Trophoblast cell (in vitro differentiated cells and primary cell): ENCODE results near the gene PBRM1.

Experiments
- DNase-seq, 2 donors: peaks; one replicate each; pipeline ENCODE4 v3.0.0-alpha.2; 2016
- H2AFZ ChIP-seq: 2 replicates; pipeline ENCODE4 v1.6.1; 2013; ENCODE audit warnings: low read length, moderate library complexity, mild to moderate bottlenecking; ENCODE audit not compliant: insufficient read depth, poor library complexity
- H2AK5ac ChIP-seq: 2 replicates; pipeline ENCODE4 v1.6.1; 2013; ENCODE audit warnings: mild to moderate bottlenecking, low read length
- H2BK120ac ChIP-seq: 2 replicates; pipeline ENCODE4 v1.6.1; 2013; ENCODE audit warnings: low read length, mild to moderate bottlenecking, moderate library complexity; ENCODE audit not compliant: insufficient read depth, poor library complexity
- H2BK12ac ChIP-seq: 2 replicates; pipeline ENCODE4 v1.6.1; 2013; ENCODE audit warnings: mild to moderate bottlenecking, low read length, moderate library complexity
- H2BK5ac ChIP-seq: 2 replicates; pipeline ENCODE4 v1.6.1; 2013; ENCODE audit warnings: low read length, low read depth, moderate library complexity, mild to moderate bottlenecking; ENCODE audit not compliant: poor library complexity
- H3K14ac ChIP-seq: 2 replicates; pipeline ENCODE4 v1.6.1; 2013; ENCODE audit warnings: mild to moderate bottlenecking, low read length
- H3K18ac ChIP-seq: 2 replicates; pipeline ENCODE4 v1.6.1; 2013; ENCODE audit warnings: mild to moderate bottlenecking, low read length
- H3K23ac ChIP-seq: 2 replicates; pipeline ENCODE4 v1.6.1; 2013; ENCODE audit warnings: low read length
- H3K27ac ChIP-seq: 2 replicates; pipeline ENCODE4 v1.5.1; 2013; ENCODE audit warnings: low read depth, mild to moderate bottlenecking, inconsistent platforms, low read length, moderate library complexity
- H3K27me3 ChIP-seq: 2 replicates; pipeline ENCODE4 v1.6.1; 2013; ENCODE audit warnings: inconsistent platforms, mild to moderate bottlenecking, low read length, moderate library complexity; ENCODE audit not compliant: insufficient read depth
- H3K36me3 ChIP-seq, 2 experiments: 1 replicate in 1 of 2; 2 replicates in 1 of 2; pipeline ENCODE4 v1.6.1; 2013; ENCODE audit warnings: low read length in 2 of 2, mild to moderate bottlenecking in 2 of 2, moderate library complexity in 1 of 2; ENCODE audit not compliant: insufficient read depth in 2 of 2, control insufficient read depth in 1 of 2
- H3K4ac ChIP-seq: 2 replicates; pipeline ENCODE4 v1.6.1; 2013; ENCODE audit warnings: low read depth, mild to moderate bottlenecking, low read length, moderate library complexity
- H3K4me1 ChIP-seq, 2 experiments: 1 replicate in 1 of 2; 2 replicates in 1 of 2; pipeline ENCODE4 v1.6.1; 2013; ENCODE audit warnings: low read length in 2 of 2, mild to moderate bottlenecking in 2 of 2, moderate library complexity in 1 of 2; ENCODE audit not compliant: insufficient read depth in 2 of 2, control insufficient read depth in 1 of 2
- H3K4me2 ChIP-seq: 2 replicates; pipeline ENCODE4 v1.6.1; 2013; ENCODE audit warnings: inconsistent platforms, mild to moderate bottlenecking, low read length, moderate library complexity
- H3K4me3 ChIP-seq: 2 replicates; pipeline ENCODE4 v1.5.1; 2013; ENCODE audit warnings: mild to moderate bottlenecking, low read depth, low read length, inconsistent platforms
- H3K79me1 ChIP-seq: one replicate; pipeline ENCODE4 v1.6.1; 2013; ENCODE audit warnings: low read length
- H3K79me2 ChIP-seq: 2 replicates; pipeline ENCODE4 v1.6.1; 2013; ENCODE audit warnings: low read length, mild to moderate bottlenecking; ENCODE audit not compliant: control insufficient read depth, insufficient read depth, poor library complexity
- H3K9ac ChIP-seq: 2 replicates; pipeline ENCODE4 v1.6.1; 2013; ENCODE audit warnings: mild to moderate bottlenecking, low read length
- H3K9me3 ChIP-seq: 2 replicates; pipeline ENCODE4 v1.6.1; 2013; ENCODE audit warnings: low read depth, mild to moderate bottlenecking, control low read depth, inconsistent platforms, low read length; ENCODE audit not compliant: insufficient read depth
- H4K12ac ChIP-seq: 2 replicates; pipeline ENCODE4 v1.6.1; 2013; ENCODE audit warnings: low read depth, mild to moderate bottlenecking, low read length, moderate library complexity
- H4K8ac ChIP-seq: 2 replicates; pipeline ENCODE4 v1.6.1; 2013; ENCODE audit warnings: low read depth, mild to moderate bottlenecking, low read length, moderate library complexity
- H4K91ac ChIP-seq: one replicate; pipeline ENCODE4 v1.6.1; 2013; ENCODE audit warnings: low read depth, mild to moderate bottlenecking, low read length, moderate library complexity
- WGBS: extraction: QIAGEN DNeasy Blood & Tissue Kit; methylation state at CpG from one replicate; pipeline ENCODE4 v1.1.7; 2013; ENCODE audit warnings: missing lambda C conversion rate; ENCODE audit not compliant: insufficient read length, insufficient coverage; ENCODE audit errors: extremely low coverage; 5-methylcytosine and 5-hydroxymethylcytosine counted together

Gene PBRM1

DNA sequence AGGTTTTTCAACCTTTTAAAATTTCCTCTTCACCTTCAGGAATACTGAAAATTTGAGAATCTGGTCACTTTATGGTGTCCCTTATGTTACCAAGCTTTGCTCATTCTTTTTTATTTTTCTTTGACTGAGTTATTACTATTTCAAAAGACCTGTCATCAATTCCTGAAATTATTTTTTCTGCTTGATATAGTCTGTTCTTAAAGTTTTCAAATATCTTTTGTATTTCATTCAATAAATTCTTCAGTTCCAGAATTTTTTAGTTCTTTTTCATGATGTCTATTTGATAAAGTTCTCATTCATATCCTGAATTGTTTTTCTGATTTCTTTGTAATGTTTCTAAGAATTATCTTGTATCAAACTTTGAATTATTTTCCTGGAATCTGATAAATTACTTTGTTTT lies 85.5 kb downstream of the PBRM1 start:
- no peak overlapping the region for H4K12ac ChIP-seq
- H3K27me3 ChIP-seq = no peaks in the 10 kb centered on the region
- H3K79me2 ChIP-seq = no peaks in the 10 kb centered on the region
- H3K4me1 ChIP-seq = no peaks in the 10 kb centered on the region
- H2BK12ac ChIP-seq = no peak overlapping the region
- H3K9ac ChIP-seq = no peak overlapping the region
- no peaks in the 10 kb centered on the region for H3K79me1 ChIP-seq
- peaks cover 24 to 28% of the 10 kb centered on the region in 2 experiments for H3K36me3 ChIP-seq
- H2AFZ ChIP-seq = no peak overlapping the region
- no peak overlapping the region for H3K4ac ChIP-seq
- H3K18ac ChIP-seq = no peak overlapping the region
- no peak overlapping the region for H3K23ac ChIP-seq
- H2BK5ac ChIP-seq = no peak overlapping the region
- no peak overlapping the region for H2AK5ac ChIP-seq
- H4K91ac ChIP-seq = no peak overlapping the region
- DNase-seq = no peak
- no peak overlapping the region for H3K4me3 ChIP-seq
- H3K4me2 ChIP-seq = no peak overlapping the region
- H3K14ac ChIP-seq = no peak overlapping the region
- no peak overlapping the region for H4K8ac ChIP-seq
- no peak overlapping the region for H3K27ac ChIP-seq
- H3K9me3 ChIP-seq = peaks cover 3% of the 10 kb centered on the region
- no peak overlapping the region for H2BK120ac ChIP-seq

DNA sequence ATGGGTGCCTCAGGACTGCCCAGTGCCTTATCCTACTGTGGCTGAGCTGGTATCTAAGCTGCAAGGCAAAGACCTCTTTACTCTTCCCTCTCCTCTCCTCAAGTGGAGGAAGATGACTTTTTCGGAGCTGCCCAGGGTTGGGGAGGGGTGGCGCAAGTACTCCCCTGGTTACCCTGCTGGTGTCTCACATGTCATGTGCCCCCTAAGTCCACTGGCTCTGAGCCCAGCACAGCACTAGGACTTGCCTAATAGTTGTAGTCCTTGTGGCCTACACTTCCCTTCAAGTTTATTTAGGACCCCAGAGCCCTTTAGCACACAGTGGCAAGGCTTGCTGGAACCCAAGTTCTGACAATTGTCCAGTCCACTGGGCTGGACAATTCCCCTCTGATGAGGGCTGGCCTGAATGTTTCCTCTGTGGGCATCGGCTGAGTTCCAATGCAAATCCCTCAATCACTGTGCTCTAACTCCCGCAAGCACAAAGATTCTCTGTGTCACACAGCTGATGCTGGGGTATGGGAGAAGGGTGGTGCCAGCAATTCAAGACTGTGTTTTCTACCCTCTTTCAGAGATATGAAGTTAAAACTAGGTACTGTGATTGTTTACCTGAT lies 89.0 kb downstream of the PBRM1 start:
- Histone ChIP-seq H4K8ac (no peak overlapping the region), H2AK5ac (no peak overlapping the region), H3K4me2 (no peak overlapping the region), H4K91ac (no peak overlapping the region), H4K12ac (no peak overlapping the region), H3K14ac (no peak overlapping the region), H2BK120ac (no peak overlapping the region), H3K18ac (no peak overlapping the region), H3K79me1 (no peaks in the 10 kb centered on the region), H3K27me3 (no peaks in the 10 kb centered on the region), H3K9me3 (peaks cover 1% of the 10 kb centered on the region), H2AFZ (no peak overlapping the region), H3K36me3 (peaks cover 15 to 22% of the 10 kb centered on the region in 2 experiments), H3K4me3 (no peak overlapping the region), H3K27ac (no peak overlapping the region), H3K4me1 (no peaks in the 10 kb centered on the region), H3K23ac (no peak overlapping the region), H2BK12ac (no peak overlapping the region), H3K79me2 (no peaks in the 10 kb centered on the region), H3K9ac (no peak overlapping the region), H3K4ac (no peak overlapping the region), H2BK5ac (no peak overlapping the region)
- no CpG with 5 or more reads among the region's 4 CpGs for WGBS
- no peak for DNase-seq

- Histone ChIP-seq H3K14ac (no peak overlapping the region), H2AFZ (no peak overlapping the region), H3K36me3 (peaks cover 8 to 19% of the 10 kb centered on the region in 2 experiments), H3K27ac (no peak overlapping the region), H3K4me3 (no peak overlapping the region), H4K8ac (no peak overlapping the region), H3K9ac (no peak overlapping the region), H3K79me2 (no peaks in the 10 kb centered on the region), H4K91ac (no peak overlapping the region), H3K79me1 (no peaks in the 10 kb centered on the region), H3K4me2 (no peak overlapping the region), H2BK120ac (no peak overlapping the region), H3K23ac (no peak overlapping the region), H3K18ac (no peak overlapping the region), H2AK5ac (no peak overlapping the region), H3K9me3 (no peaks in the 10 kb centered on the region), H3K4ac (no peak overlapping the region), H2BK5ac (no peak overlapping the region), H3K27me3 (no peaks in the 10 kb centered on the region), H3K4me1 (no peaks in the 10 kb centered on the region), H2BK12ac (no peak overlapping the region), H4K12ac (no peak overlapping the region)
- DNase-seq = no peak
- WGBS = no CpG with 5 or more reads among the region's 1 CpG
These were observed 92.6 kb downstream of the PBRM1 start for GRCh38 chr3:52593103-52593502.

DNA sequence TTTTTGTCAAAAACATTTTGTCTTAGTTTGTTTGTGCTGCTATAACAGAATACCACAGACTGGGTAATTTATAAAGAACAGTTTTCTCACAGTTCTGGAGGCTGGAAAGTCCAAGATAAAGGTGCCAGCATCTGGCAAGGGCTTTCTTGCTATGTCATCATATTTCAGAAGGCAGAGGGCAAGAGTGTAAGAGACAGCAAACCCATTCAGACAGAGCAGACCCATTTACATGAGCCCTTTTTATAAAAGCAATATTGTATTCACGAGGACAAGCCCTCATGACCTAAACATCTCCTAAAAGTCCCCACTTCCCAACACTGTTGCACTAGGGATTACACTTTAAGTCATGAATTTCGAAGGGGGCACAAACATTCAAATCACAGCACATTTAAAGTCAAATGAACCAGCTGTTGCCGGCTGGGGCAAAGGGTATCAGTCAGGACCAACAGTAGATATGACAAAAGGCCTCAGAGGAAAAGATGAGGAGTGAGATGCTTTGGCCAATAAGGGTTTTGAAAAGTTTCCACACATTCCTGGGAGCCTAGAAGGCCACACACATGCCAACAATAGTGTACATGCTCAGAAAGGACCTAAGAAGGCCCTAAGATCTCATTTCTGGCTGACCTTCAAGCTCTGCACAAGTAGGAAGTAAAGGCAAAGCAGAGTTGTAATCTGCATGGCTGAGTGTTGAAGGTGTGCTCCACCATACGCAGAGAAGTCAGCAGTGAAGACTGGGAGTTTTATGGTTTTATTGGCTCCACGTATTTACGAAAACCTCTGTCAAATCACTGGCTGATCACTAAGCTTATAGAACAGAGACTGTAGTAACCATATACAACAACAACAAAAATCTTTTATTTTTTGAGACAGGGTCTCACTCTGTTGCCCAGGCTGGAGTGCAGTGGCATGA lies 111.4 kb downstream of the PBRM1 start:
- H2BK120ac ChIP-seq = no peak overlapping the region
- no peak overlapping the region for H3K27ac ChIP-seq
- H3K36me3 ChIP-seq = peaks cover 12 to 26% of the 10 kb centered on the region in 2 experiments
- peak; percentile 53 to 77 for DNase-seq
- H3K4ac ChIP-seq = no peak overlapping the region
- H3K27me3 ChIP-seq = no peaks in the 10 kb centered on the region
- H3K18ac ChIP-seq = no peak overlapping the region
- no peak overlapping the region for H2AFZ ChIP-seq
- no CpG with 5 or more reads among the region's 6 CpGs for WGBS
- no peaks in the 10 kb centered on the region for H3K79me1 ChIP-seq
- H3K4me1 ChIP-seq = no peaks in the 10 kb centered on the region
- H3K9me3 ChIP-seq = no peaks in the 10 kb centered on the region
- H3K14ac ChIP-seq = no peak overlapping the region
- H3K4me2 ChIP-seq = no peak overlapping the region
- H2BK12ac ChIP-seq = no peak overlapping the region
- H3K4me3 ChIP-seq = no peak overlapping the region
- no peak overlapping the region for H4K8ac ChIP-seq
- no peak overlapping the region for H4K91ac ChIP-seq
- H3K9ac ChIP-seq = no peak overlapping the region
- no peak overlapping the region for H2BK5ac ChIP-seq
- H3K23ac ChIP-seq = no peak overlapping the region
- H3K79me2 ChIP-seq = no peaks in the 10 kb centered on the region
- no peak overlapping the region for H2AK5ac ChIP-seq
- H4K12ac ChIP-seq = no peak overlapping the region
